HFFc6 (cell line): ENCODE data around the gene NAPA. TPM values are rescaled to one million over a fixed set of nuclear protein-coding genes. Genes with fewer than 3 reads are reported as not detected.

ENCODE experiments used
- DNase-seq: peaks from one replicate; pipeline ENCODE4 v3.0.0-alpha.2; 2018
- H3K27ac Mint-ChIP-seq: 2 replicates; pipeline ENCODE4 v1.8.0; 2020; ENCODE audit warnings: mild to moderate bottlenecking, mixed read lengths
- H3K27me3 Mint-ChIP-seq: 2 replicates; pipeline ENCODE4 v1.8.0; 2021; ENCODE audit warnings: mild to moderate bottlenecking, moderate library complexity, mixed read lengths; ENCODE audit not compliant: insufficient read depth
- H3K36me3 Mint-ChIP-seq: 2 replicates; pipeline ENCODE4 v1.8.0; 2021; ENCODE audit warnings: low read depth, mixed read lengths
- H3K4me1 Mint-ChIP-seq: 2 replicates; pipeline ENCODE4 v1.8.0; 2020; ENCODE audit warnings: low read depth, mixed read lengths
- H3K4me3 Mint-ChIP-seq: 2 replicates; pipeline ENCODE4 v1.8.0; 2020; ENCODE audit warnings: mild to moderate bottlenecking, moderate library complexity, mixed read lengths
- H3K9me3 Mint-ChIP-seq: 2 replicates; pipeline ENCODE4 v1.8.0; 2020; ENCODE audit warnings: mild to moderate bottlenecking, mixed read lengths
- CTCF ChIP-seq: fragments of 200-600 bp; sonication (generic); IDR thresholded peaks from 2 replicates; pipeline ENCODE4 v1.5.0; 2021; ENCODE audit warnings: antibody characterized with exemption, mild to moderate bottlenecking
- total RNA-seq, 6 experiments: library from RNA; stranded (reverse); fragmentation: NEBNext Ultra II Directional; extraction: Animal tissue kit (Norgen Biotek cat#: 25700); gene quantifications; 2 replicates in 1 of 6; 3 replicates in 5 of 6; pipeline ENCODE4 v1.2.3, GENCODE V29; 2021

The NAPA gene
- total RNA-seq, 6 experiments from 2014 or later = 94.4 to 119 (median 109) TPM

- no peak for TF ChIP-seq CTCF
- DNase-seq = no peak
- no peak overlapping the region for H3K27ac Mint-ChIP-seq
- H3K4me3 Mint-ChIP-seq = no peak overlapping the region
- no peaks in the 10 kb centered on the region; the same call in 1 of the 2 replicates for H3K9me3 Mint-ChIP-seq
- peaks cover 62% of the 10 kb centered on the region for H3K27me3 Mint-ChIP-seq
- no peaks in the 10 kb centered on the region; the same call in 1 of the 2 replicates for H3K36me3 Mint-ChIP-seq
- H3K4me1 Mint-ChIP-seq = peaks cover 7% of the 10 kb centered on the region
These were observed 69.3 kb downstream of the NAPA start for GRCh38 chr19:47445527-47445926.

GRCh38 chr19:47444388-47444821, 70.5 kb downstream of the NAPA start:
- TF ChIP-seq CTCF = no peak
- Mint-ChIP-seq H3K4me3 (no peak overlapping the region), H3K27ac (no peak overlapping the region), H3K4me1 (peaks cover 7% of the 10 kb centered on the region), H3K36me3 (no peaks in the 10 kb centered on the region; the same call in 1 of the 2 replicates), H3K27me3 (peaks cover 58% of the 10 kb centered on the region), H3K9me3 (no peaks in the 10 kb centered on the region; the same call in 1 of the 2 replicates)
- DNase-seq = no peak

GRCh38 chr19:47443331-47443730, 71.5 kb downstream of the NAPA start:
- no peak for TF ChIP-seq CTCF
- Mint-ChIP-seq H3K27ac (no peak overlapping the region), H3K36me3 (no peaks in the 10 kb centered on the region; the same call in 1 of the 2 replicates), H3K4me3 (no peak overlapping the region), H3K9me3 (no peaks in the 10 kb centered on the region; the same call in 1 of the 2 replicates), H3K27me3 (peaks cover 52% of the 10 kb centered on the region), H3K4me1 (peaks cover 7% of the 10 kb centered on the region)
- DNase-seq = no peak

GRCh38 chr19:47438793-47439220, 76.1 kb downstream of the NAPA start:
- DNase-seq = no peak
- TF ChIP-seq CTCF = no peak
- Mint-ChIP-seq H3K27me3 (peaks cover 35% of the 10 kb centered on the region), H3K36me3 (no peaks in the 10 kb centered on the region; the same call in 1 of the 2 replicates), H3K27ac (no peak overlapping the region), H3K9me3 (no peaks in the 10 kb centered on the region), H3K4me1 (peaks cover 7% of the 10 kb centered on the region; the same call in 1 of the 2 replicates), H3K4me3 (no peak overlapping the region)

Other genes with a start within 250 kb of the NAPA start
- gene INAFM1, start 240.2 kb downstream of the NAPA start, total RNA-seq = 10 to 100 TPM; 12.0 to 16.2 (median 14.0) TPM
- under 1 TPM; 0.24 to 0.95 (median 0.35) TPM for gene C5AR1, start 205.2 kb downstream of the NAPA start, total RNA-seq
- under 1 TPM in 4 of 6 experiments, not detected in 2; 0.03 to 0.14 (median 0.05) TPM for gene C5AR2, start 182.9 kb downstream of the NAPA start, total RNA-seq
- gene DHX34, start 165.7 kb downstream of the NAPA start, total RNA-seq = 10 to 100 TPM; 11.8 to 14.4 (median 12.6) TPM
- gene MEIS3, start 95.5 kb downstream of the NAPA start, total RNA-seq = 10 to 100 TPM; 34.1 to 50.3 (median 46.3) TPM
- not detected for gene SLC8A2, start 43.2 kb downstream of the NAPA start, total RNA-seq
- 10 to 100 TPM; 11.1 to 13.6 (median 12.4) TPM for gene KPTN, start 30.8 kb downstream of the NAPA start, total RNA-seq
- gene ZNF541, start 58.1 kb upstream of the NAPA start, total RNA-seq = under 1 TPM in 1 of 6 experiments, not detected in 5; 0.26 TPM
- 10 to 100 TPM; 11.8 to 16.7 (median 15.5) TPM for gene BICRA, start 94.1 kb upstream of the NAPA start, total RNA-seq
- gene EHD2, start 198.4 kb upstream of the NAPA start, total RNA-seq = 100 to 1,000 TPM; 321 to 395 (median 334) TPM
- gene NOP53, start 230.5 kb upstream of the NAPA start, total RNA-seq = 100 to 1,000 TPM in 4 of 6 experiments, 10 to 100 TPM in 2; 72.7 to 113 (median 106) TPM